ENCODE measurements around the gene TIAM2.

The TIAM2 gene

DNA sequence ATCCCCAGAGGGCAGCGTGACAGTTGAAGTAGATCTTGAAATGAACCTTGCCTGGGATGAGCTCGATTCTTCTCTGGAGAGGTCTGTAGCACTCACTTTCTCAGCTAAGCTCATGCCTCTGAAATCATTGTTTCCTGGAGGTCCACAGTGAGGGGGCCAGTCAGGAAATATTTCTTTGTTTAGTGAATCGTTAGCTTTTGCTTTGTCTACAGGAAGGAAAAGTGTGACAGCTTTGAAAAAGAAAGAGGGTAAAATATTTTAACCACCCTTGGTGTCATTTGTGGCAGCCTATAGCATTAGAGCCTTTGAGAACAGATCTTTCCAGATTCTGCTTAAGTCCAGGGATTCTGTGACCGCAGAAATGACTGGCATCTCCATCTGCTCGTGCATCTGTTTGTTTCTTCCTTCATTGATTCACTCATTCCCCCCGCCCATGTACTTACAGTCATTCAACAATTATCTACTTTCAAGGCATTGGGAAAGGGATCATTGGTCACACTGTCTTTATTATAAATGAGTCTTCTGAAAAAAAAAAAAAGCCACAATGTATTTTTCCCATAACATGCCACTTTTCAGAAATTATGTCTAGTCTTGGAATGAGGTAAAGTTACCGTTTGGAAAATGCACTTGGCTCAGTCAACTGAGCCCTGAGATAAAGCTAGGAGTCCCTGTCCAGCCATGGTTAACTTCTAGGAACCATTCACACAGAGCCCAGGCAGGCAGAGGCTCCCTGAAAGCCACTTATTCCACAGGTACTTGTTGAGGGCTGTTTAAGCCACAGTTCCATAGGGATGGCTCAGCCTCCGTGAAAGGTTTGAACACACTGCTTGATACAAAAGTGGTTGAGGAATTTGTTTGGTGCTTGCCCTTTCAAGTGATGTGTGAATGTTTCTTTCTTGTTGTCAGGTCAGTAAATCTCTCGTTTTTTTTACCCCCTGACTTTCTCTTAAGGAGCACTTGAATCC lies 86.0 kb downstream of the TIAM2 start:
- TF ChIP-seq, protein P1, sequence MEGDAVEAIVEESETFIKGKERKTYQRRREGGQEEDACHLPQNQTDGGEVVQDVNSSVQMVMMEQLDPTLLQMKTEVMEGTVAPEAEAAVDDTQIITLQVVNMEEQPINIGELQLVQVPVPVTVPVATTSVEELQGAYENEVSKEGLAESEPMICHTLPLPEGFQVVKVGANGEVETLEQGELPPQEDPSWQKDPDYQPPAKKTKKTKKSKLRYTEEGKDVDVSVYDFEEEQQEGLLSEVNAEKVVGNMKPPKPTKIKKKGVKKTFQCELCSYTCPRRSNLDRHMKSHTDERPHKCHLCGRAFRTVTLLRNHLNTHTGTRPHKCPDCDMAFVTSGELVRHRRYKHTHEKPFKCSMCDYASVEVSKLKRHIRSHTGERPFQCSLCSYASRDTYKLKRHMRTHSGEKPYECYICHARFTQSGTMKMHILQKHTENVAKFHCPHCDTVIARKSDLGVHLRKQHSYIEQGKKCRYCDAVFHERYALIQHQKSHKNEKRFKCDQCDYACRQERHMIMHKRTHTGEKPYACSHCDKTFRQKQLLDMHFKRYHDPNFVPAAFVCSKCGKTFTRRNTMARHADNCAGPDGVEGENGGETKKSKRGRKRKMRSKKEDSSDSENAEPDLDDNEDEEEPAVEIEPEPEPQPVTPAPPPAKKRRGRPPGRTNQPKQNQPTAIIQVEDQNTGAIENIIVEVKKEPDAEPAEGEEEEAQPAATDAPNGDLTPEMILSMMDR (IDR thresholded peaks at IDR 0.05): no peak
- Histone ChIP-seq H3K4me1 (ENCODE audit: control insufficient read depth in 1 of 2, insufficient read depth in 1 of 2, low read depth in 1 of 2, low read length in 1 of 2) (no peaks in the 10 kb centered on the region), H3K36me3 (no peaks in the 10 kb centered on the region), H3K27ac (no peak overlapping the region), H3K27me3 (peaks cover 11% of the 10 kb centered on the region), H3K9me3 (no peaks in the 10 kb centered on the region), H3K4me3 (ENCODE audit: low read depth in 1 of 2, low read length in 1 of 2) (no peak overlapping the region)

DNA sequence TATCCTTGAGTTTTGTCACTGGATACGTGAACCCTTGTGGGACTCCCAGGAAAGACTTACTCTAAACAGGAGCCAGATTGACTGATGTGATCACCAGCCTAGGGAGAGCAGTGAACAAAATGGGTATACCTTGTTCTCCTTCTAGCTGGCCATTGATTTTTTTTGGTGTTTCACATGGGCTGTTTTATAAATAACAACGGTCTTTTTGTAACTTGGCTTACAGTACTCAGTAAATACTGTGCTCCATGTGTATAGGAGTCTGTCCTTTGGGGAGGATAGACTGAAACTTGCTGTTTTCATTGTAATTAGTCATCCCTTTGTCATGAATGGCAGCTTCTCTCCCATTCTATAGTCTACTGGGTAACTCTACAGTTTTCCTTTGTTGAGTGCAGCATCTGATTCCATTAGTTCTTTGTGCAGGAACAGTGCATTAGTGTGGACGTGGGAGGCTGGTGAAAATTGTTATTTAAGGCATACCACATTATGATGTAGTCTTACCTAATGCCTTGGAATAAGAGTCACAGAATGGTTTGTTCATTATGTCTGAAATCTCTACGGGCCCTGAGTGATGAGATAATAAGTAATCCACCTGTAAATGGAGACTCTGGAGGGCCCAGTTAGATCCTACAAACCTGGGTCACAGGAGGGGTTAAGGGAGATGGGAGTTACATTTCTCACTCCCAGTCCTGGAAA lies 89.5 kb downstream of the TIAM2 start:
- H3K36me3 ChIP-seq: no peaks in the 10 kb centered on the region
- H3K27ac ChIP-seq: no peak overlapping the region
- TF ChIP-seq, protein P1 (IDR thresholded peaks at IDR 0.05): no peak

DNA sequence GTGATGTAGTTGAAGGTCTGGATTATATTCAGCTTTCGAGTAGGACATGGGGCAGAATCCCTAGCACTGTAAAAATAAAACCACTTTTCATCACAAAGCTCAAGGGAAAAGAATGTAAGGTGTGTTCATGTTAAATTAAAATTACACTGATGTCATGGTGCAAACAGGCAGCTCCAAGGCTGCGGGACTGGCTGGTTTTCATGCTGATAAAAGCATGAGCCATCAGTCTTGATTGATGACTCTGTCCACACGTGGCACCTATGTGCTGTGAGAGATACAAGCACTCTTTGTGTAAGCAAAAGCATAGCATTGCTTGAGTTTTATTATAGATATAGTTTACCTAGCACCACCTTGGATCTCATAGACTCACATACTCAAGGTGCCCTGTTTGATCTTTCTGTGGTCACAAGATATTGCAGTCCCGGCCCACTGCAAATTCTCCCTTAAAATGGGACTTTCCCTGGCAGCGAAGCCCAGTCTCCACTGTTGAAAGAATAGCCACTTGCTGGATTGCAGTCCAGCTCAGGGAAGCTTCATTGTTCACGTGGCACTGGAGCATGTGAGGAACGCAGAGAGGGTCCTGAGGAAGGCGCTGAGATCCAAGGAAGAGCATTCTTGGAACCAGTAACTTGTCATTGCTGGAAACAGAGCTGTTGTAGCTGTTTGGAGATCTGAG lies 90.6 kb downstream of the TIAM2 start:
- no peaks in the 10 kb centered on the region for H3K9me3 ChIP-seq
- TF ChIP-seq, protein P1 (IDR thresholded peaks at IDR 0.05): no peak
- H3K4me1 ChIP-seq (ENCODE audit: control insufficient read depth in 1 of 2, insufficient read depth in 1 of 2, low read depth in 1 of 2, low read length in 1 of 2): no peaks in the 10 kb centered on the region
- no peaks in the 10 kb centered on the region for H3K36me3 ChIP-seq
- H3K4me3 ChIP-seq (ENCODE audit: low read depth in 1 of 2, low read length in 1 of 2): no peak overlapping the region
- peaks cover 4% of the 10 kb centered on the region for H3K27me3 ChIP-seq
- no peak overlapping the region for H3K27ac ChIP-seq

More for the DNA sequence above, 89.5 kb downstream of the TIAM2 start:
- peaks cover 11% of the 10 kb centered on the region for H3K27me3 ChIP-seq
- H3K4me1 ChIP-seq (ENCODE audit: control insufficient read depth in 1 of 2, insufficient read depth in 1 of 2, low read depth in 1 of 2, low read length in 1 of 2): no peaks in the 10 kb centered on the region
- H3K9me3 ChIP-seq: no peaks in the 10 kb centered on the region
- H3K4me3 ChIP-seq (ENCODE audit: low read depth in 1 of 2, low read length in 1 of 2): no peak overlapping the region

DNA sequence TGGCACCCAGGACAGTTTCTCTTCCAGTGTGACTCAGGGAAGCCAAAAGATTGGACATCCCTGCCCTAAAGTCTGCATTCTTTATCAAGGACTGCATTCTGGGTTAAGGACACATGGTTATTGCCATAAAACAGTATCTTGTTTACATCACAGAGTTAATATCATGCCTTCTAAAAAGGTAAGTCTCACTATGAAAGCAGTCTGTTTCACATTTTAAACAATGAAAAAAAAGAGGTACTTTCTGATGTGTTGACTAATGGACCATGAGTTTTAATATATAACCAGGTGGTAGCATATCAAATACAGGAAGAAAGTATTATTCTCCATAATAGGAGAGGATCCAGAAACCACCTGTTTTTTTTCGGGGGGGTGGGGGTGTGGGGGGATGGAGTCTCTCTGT lies 93.7 kb downstream of the TIAM2 start:
- no peak overlapping the region for H3K27ac ChIP-seq

DNA sequence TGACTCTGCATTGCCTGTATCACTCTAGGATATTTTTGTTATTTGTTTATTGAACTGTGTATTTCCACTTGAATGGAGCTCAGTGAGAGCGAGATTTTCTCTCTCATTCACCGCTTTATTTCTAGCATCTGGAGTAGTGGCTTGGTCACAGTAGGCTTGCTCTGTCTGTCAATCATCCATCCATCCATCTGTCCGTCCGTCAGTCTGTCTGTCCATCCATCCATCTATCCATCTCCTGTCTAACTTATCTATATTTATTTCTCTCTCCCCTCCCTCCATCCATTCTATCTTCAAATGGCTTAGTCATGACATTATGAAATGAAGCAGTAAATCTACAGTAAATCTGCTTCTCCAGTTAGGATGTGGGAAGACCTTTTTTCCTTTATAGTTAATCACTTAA lies 94.6 kb downstream of the TIAM2 start:
- H3K4me3 ChIP-seq (ENCODE audit: low read depth in 1 of 2, low read length in 1 of 2): no peak overlapping the region
- H3K4me1 ChIP-seq (ENCODE audit: control insufficient read depth in 1 of 2, insufficient read depth in 1 of 2, low read depth in 1 of 2, low read length in 1 of 2): no peaks in the 10 kb centered on the region
- H3K9me3 ChIP-seq: no peaks in the 10 kb centered on the region
- H3K27ac ChIP-seq: no peak overlapping the region
- TF ChIP-seq, protein P1 (IDR thresholded peaks at IDR 0.05): no peak
- no peaks in the 10 kb centered on the region for H3K36me3 ChIP-seq
- H3K27me3 ChIP-seq: no peaks in the 10 kb centered on the region

More for the DNA sequence above, 93.7 kb downstream of the TIAM2 start:
- Histone ChIP-seq H3K36me3 (no peaks in the 10 kb centered on the region), H3K9me3 (no peaks in the 10 kb centered on the region), H3K4me3 (ENCODE audit: low read depth in 1 of 2, low read length in 1 of 2) (no peak overlapping the region), H3K27me3 (no peaks in the 10 kb centered on the region), H3K4me1 (ENCODE audit: control insufficient read depth in 1 of 2, insufficient read depth in 1 of 2, low read depth in 1 of 2, low read length in 1 of 2) (no peaks in the 10 kb centered on the region)
- TF ChIP-seq, protein P1 (IDR thresholded peaks at IDR 0.05): no peak

Measured in neutrophil (primary cell).